HepG2 (cell line): ENCODE measurements around the gene INTS7.

Experiments used
- BORCS8-MEF2B ChIP-seq: sonication (generic); formaldehyde crosslinking; IDR thresholded peaks from 2 replicates; pipeline ENCODE4 v1.8.0; 2022; ENCODE audit warnings: mild to moderate bottlenecking, missing genetic modification reagents
- HCFC1 ChIP-seq: fragments of 150-350 bp; IDR thresholded peaks from 2 replicates; pipeline ENCODE4 v1.6.1; 2014; ENCODE audit warnings: low read depth, low read length
- IKZF1 ChIP-seq: fragments of 450-650 bp; IDR thresholded peaks from 2 replicates; pipeline ENCODE4 v1.7.1; 2016
- KDM2A ChIP-seq: sonication (generic); formaldehyde crosslinking; IDR thresholded peaks from 2 replicates; pipeline ENCODE4 v1.4.0; 2020; ENCODE audit warnings: low read depth, missing genetic modification reagents, borderline replicate concordance
- TARDBP ChIP-seq: sonication (generic); formaldehyde crosslinking; IDR thresholded peaks from 2 replicates; pipeline ENCODE4 v1.8.0; 2022; ENCODE audit warnings: mild to moderate bottlenecking, missing genetic modification reagents
- ZNF558 ChIP-seq: sonication (generic); formaldehyde crosslinking; IDR thresholded peaks from 2 replicates; pipeline ENCODE4 v1.9.0; 2022; ENCODE audit warnings: mild to moderate bottlenecking, missing genetic modification reagents, borderline replicate concordance
- TF ChIP-seq, protein P1 (sequence below): IDR thresholded peaks from 2 replicates; pipeline ENCODE4 v1.6.1; 2016; ENCODE audit warnings: low read depth, missing genetic modification reagents, missing compliant biosample characterization
- TF ChIP-seq, protein P2 (sequence below): sonication (generic); formaldehyde crosslinking; IDR thresholded peaks from 2 replicates; pipeline ENCODE4 v1.5.0; 2020; ENCODE audit warnings: mild to moderate bottlenecking, missing genetic modification reagents, moderate library complexity

DNA sequence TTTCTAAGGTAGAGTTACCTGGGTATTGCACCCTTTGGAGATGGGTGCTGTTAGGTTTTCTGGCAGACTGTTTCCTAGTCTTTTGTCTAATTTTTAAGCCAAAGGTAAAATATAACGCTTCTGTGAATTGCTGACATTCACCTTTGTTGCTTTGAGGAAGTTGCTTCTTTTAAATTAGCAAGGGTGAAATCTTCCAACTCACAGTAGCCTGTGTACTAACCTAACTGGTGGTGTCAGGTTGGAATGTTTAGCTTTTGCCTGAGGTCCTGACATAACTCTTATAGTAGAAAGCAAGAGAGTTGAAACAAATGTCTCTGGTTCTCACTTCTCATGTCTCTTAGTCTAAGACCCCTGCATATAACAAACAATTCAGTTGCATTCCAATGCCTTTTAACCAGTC lies 143.6 kb downstream of the INTS7 start:
- TF ChIP-seq KDM2A (CRISPR knock-in tag): no peak
- TF ChIP-seq, protein P1, sequence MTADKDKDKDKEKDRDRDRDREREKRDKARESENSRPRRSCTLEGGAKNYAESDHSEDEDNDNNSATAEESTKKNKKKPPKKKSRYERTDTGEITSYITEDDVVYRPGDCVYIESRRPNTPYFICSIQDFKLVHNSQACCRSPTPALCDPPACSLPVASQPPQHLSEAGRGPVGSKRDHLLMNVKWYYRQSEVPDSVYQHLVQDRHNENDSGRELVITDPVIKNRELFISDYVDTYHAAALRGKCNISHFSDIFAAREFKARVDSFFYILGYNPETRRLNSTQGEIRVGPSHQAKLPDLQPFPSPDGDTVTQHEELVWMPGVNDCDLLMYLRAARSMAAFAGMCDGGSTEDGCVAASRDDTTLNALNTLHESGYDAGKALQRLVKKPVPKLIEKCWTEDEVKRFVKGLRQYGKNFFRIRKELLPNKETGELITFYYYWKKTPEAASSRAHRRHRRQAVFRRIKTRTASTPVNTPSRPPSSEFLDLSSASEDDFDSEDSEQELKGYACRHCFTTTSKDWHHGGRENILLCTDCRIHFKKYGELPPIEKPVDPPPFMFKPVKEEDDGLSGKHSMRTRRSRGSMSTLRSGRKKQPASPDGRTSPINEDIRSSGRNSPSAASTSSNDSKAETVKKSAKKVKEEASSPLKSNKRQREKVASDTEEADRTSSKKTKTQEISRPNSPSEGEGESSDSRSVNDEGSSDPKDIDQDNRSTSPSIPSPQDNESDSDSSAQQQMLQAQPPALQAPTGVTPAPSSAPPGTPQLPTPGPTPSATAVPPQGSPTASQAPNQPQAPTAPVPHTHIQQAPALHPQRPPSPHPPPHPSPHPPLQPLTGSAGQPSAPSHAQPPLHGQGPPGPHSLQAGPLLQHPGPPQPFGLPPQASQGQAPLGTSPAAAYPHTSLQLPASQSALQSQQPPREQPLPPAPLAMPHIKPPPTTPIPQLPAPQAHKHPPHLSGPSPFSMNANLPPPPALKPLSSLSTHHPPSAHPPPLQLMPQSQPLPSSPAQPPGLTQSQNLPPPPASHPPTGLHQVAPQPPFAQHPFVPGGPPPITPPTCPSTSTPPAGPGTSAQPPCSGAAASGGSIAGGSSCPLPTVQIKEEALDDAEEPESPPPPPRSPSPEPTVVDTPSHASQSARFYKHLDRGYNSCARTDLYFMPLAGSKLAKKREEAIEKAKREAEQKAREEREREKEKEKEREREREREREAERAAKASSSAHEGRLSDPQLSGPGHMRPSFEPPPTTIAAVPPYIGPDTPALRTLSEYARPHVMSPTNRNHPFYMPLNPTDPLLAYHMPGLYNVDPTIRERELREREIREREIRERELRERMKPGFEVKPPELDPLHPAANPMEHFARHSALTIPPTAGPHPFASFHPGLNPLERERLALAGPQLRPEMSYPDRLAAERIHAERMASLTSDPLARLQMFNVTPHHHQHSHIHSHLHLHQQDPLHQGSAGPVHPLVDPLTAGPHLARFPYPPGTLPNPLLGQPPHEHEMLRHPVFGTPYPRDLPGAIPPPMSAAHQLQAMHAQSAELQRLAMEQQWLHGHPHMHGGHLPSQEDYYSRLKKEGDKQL: no peak
- TF ChIP-seq BORCS8-MEF2B (CRISPR knock-in tag): no peak
- no peak for TF ChIP-seq ZNF558
- TF ChIP-seq, protein P2, sequence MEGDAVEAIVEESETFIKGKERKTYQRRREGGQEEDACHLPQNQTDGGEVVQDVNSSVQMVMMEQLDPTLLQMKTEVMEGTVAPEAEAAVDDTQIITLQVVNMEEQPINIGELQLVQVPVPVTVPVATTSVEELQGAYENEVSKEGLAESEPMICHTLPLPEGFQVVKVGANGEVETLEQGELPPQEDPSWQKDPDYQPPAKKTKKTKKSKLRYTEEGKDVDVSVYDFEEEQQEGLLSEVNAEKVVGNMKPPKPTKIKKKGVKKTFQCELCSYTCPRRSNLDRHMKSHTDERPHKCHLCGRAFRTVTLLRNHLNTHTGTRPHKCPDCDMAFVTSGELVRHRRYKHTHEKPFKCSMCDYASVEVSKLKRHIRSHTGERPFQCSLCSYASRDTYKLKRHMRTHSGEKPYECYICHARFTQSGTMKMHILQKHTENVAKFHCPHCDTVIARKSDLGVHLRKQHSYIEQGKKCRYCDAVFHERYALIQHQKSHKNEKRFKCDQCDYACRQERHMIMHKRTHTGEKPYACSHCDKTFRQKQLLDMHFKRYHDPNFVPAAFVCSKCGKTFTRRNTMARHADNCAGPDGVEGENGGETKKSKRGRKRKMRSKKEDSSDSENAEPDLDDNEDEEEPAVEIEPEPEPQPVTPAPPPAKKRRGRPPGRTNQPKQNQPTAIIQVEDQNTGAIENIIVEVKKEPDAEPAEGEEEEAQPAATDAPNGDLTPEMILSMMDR (CRISPR knock-in tag): no peak
- no peak for TF ChIP-seq HCFC1
- TF ChIP-seq TARDBP (CRISPR knock-in tag): no peak
- no peak for TF ChIP-seq IKZF1
